ENCODE data around the gene WNT9A. TPM values are rescaled to one million over a fixed set of nuclear protein-coding genes. Genes with fewer than 3 reads are reported as not detected.

Gene WNT9A
- total RNA-seq, 1 experiment from 2014 or later: 1.5 TPM

DNA sequence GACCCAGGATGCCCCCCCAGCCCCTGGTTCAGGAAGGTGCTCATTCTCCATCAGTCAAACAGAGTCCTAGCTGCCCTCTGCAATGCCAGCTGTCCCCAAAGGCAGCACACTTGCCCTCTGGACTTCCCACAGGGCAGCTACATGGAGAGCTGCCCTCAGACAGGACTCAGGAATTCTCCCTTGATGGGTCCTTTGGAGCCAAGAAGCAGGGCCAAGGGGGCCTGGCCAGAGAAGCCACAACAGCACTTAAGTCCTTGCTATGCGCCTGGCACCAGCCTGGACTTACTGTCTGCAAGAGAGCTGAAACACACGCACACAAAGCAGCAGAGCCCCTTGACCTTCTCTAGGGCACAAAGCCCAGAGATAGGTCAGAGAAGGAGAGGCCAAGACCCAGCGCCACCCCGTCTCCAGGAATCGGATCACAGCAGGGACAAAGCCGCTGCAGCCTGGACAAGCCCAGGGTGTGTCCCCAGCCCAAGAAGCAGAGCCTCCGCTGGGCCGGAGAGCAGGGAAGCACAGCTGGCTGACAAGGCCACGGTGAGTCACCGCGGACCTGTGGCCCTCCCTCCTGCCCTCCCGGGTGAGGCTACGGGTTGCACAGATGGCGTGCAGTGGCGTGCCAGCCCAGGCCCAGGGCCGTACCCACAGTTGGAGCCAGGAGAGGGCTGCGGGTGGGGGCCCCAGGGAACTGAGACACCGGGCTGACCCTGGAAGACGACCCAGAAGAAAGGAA, 1.7 kb downstream of the WNT9A start (continued):
- TF ChIP-seq PRDM15 (CRISPR knock-in tag; IDR thresholded peaks at IDR 0.05): no peak
- TF ChIP-seq, protein P1, sequence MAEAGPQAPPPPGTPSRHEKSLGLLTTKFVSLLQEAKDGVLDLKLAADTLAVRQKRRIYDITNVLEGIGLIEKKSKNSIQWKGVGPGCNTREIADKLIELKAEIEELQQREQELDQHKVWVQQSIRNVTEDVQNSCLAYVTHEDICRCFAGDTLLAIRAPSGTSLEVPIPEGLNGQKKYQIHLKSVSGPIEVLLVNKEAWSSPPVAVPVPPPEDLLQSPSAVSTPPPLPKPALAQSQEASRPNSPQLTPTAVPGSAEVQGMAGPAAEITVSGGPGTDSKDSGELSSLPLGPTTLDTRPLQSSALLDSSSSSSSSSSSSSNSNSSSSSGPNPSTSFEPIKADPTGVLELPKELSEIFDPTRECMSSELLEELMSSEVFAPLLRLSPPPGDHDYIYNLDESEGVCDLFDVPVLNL (CRISPR knock-in tag; IDR thresholded peaks at IDR 0.05; ENCODE audit: borderline replicate concordance, low read depth): no peak

GRCh38 chr1:227944931-227945890, 2.5 kb downstream of the WNT9A start:
- DNase-seq (ENCODE audit: low spot score): no peak
- H3K27ac Mint-ChIP-seq: no peak overlapping the region

DNA sequence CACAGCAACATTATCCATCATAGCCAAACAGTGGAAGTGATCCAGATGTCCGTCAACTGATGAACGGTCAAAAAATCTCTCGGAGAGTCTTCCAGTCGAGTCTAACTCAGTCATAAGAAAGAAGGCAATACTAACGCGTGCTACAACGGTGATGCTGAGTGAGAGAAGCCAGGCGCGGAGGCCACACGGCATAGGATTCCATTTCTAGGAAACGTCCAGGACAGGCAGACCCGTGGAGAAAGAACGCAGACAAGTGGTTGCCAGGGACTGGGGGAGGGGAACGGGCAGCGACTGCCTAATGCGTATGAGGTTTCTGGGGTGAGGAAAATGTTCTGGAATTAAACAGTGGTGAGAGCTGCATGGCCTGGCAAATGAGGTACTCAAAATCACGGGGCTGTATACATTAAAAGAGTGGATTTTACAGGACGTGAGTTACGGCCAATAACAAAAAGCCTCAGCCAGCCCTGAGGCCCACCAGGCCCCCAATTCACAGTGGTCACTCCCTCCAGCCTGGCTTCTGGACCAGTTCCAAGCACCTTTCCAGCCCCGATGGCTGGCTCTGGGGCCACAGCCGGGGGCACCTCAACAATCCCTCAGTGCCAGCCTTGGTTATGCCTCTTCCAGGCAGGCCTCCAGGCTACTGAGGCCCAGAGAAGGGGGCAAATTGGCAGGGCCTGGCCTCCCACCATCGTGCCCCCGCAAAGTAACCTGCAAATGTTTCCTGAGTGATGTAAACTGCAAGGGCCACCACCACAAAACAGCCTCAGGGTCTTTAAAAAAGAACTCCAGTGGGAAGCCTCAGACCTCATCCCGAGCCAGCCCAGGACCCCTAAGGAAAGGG, 3.4 kb downstream of the WNT9A start:
- Mint-ChIP-seq H3K27ac (no peak overlapping the region), H3K9me3 (no peaks in the 10 kb centered on the region), H3K36me3 (no peaks in the 10 kb centered on the region), H3K4me3 (no peak overlapping the region), H3K4me1 (peaks cover 9% of the 10 kb centered on the region), H3K27me3 (ENCODE audit: low read depth) (peaks cover 14% of the 10 kb centered on the region)
- DNase-seq (ENCODE audit: low spot score) (no peak), ATAC-seq (no peak)
- CTCF ChIA-PET: no interaction called here
- POLR2A ChIA-PET: no interaction called here
- TF ChIP-seq OVOL2 (CRISPR knock-in tag; IDR thresholded peaks at IDR 0.05; ENCODE audit: borderline replicate concordance) (no peak), FOXP4 (CRISPR knock-in tag; IDR thresholded peaks at IDR 0.05) (no peak), ZNF396 (CRISPR knock-in tag; IDR thresholded peaks at IDR 0.05; ENCODE audit: borderline replicate concordance) (no peak), E2F5 (CRISPR knock-in tag; IDR thresholded peaks at IDR 0.05) (no peak), SP1 (CRISPR knock-in tag; conservative IDR thresholded peaks at IDR 0.05) (no peak), ZNF671 (CRISPR knock-in tag; IDR thresholded peaks at IDR 0.05) (no peak), ZNF425 (CRISPR knock-in tag; conservative IDR thresholded peaks at IDR 0.05) (no peak), NFATC4 (CRISPR knock-in tag; IDR thresholded peaks at IDR 0.05) (no peak), ZNF416 (CRISPR knock-in tag; IDR thresholded peaks at IDR 0.05) (no peak)
- TF ChIP-seq, protein P2, sequence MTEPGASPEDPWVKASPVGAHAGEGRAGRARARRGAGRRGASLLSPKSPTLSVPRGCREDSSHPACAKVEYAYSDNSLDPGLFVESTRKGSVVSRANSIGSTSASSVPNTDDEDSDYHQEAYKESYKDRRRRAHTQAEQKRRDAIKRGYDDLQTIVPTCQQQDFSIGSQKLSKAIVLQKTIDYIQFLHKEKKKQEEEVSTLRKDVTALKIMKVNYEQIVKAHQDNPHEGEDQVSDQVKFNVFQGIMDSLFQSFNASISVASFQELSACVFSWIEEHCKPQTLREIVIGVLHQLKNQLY (CRISPR knock-in tag; IDR thresholded peaks at IDR 0.05): no peak
- TF ChIP-seq, protein P1 (CRISPR knock-in tag; IDR thresholded peaks at IDR 0.05; ENCODE audit: borderline replicate concordance, low read depth): no peak
- TF ChIP-seq, protein P3, sequence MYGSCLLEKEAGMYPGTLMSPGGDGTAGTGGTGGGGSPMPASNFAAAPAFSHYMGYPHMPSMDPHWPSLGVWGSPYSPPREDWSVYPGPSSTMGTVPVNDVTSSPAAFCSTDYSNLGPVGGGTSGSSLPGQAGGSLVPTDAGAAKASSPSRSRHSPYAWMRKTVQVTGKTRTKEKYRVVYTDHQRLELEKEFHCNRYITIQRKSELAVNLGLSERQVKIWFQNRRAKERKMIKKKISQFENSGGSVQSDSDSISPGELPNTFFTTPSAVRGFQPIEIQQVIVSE (CRISPR knock-in tag; IDR thresholded peaks at IDR 0.05; ENCODE audit: borderline replicate concordance): no peak

More at GRCh38 chr1:227944931-227945890, 2.5 kb downstream of the WNT9A start:
- no peak for TF ChIP-seq CBFB (CRISPR knock-in tag; IDR thresholded peaks at IDR 0.05; ENCODE audit: low read depth)
- TF ChIP-seq, protein P4, sequence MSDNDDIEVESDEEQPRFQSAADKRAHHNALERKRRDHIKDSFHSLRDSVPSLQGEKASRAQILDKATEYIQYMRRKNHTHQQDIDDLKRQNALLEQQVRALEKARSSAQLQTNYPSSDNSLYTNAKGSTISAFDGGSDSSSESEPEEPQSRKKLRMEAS (CRISPR knock-in tag; IDR thresholded peaks at IDR 0.05): no peak
- Mint-ChIP-seq H3K4me1 (peaks cover 9% of the 10 kb centered on the region), H3K9me3 (no peaks in the 10 kb centered on the region), H3K36me3 (no peaks in the 10 kb centered on the region), H3K4me3 (no peak overlapping the region), H3K27me3 (ENCODE audit: low read depth) (peaks cover 22% of the 10 kb centered on the region)
- ATAC-seq: no peak
- ChIA-PET POLR2A (no interaction called here), CTCF (interaction anchor here (1.1 to 4.4 kb wide), 5 partner anchors 8 to 183 kb away, joined by 3 to 25 read pairs (median 4); no protein-coding TSS in a partner anchor)
